ENCODE data around the gene GAREM1. TPM values are rescaled to one million over a fixed set of nuclear protein-coding genes. Genes with fewer than 3 reads are reported as not detected.

Gene GAREM1
- total and polyA plus RNA-seq, 3 donors from 2014 or later: 10.7 to 16.2 (median 15.2) TPM

- no peaks in the 10 kb centered on the region for H3K9me3 ChIP-seq
- no peak overlapping the region for H3K4me3 ChIP-seq
- intact Hi-C loops (cut with DNase I; ENCODE audit: low total_unique reads): no loop called here
- H3K36me3 ChIP-seq (ENCODE audit: low read depth, missing control alignments): no peaks in the 10 kb centered on the region
- TF ChIP-seq POLR2A (IDR thresholded peaks at IDR 0.05) (no peak), CTCF (IDR thresholded peaks at IDR 0.05) (no peak)
- no peaks in the 10 kb centered on the region for H3K27me3 ChIP-seq
- 74 to 88% methylated on average over 5 of the region's 5 CpGs for WGBS, 2 donors
- H3K27ac ChIP-seq: no peak overlapping the region
- H3K4me1 ChIP-seq: no peaks in the 10 kb centered on the region
- no peak for DNase-seq
These were observed 138.0 kb downstream of the GAREM1 start for GRCh38 chr18:32332708-32333107.

GRCh38 chr18:32328974-32329373 lies 141.7 kb downstream of the GAREM1 start:
- TF ChIP-seq CTCF (IDR thresholded peaks at IDR 0.05) (no peak), POLR2A (IDR thresholded peaks at IDR 0.05) (no peak)
- Histone ChIP-seq H3K27me3 (no peaks in the 10 kb centered on the region), H3K4me3 (no peak overlapping the region), H3K27ac (no peak overlapping the region), H3K9me3 (no peaks in the 10 kb centered on the region), H3K36me3 (ENCODE audit: low read depth, missing control alignments) (no peaks in the 10 kb centered on the region), H3K4me1 (peaks cover 5% of the 10 kb centered on the region)
- 93 to 98% methylated on average over 4 of the region's 4 CpGs for WGBS, 2 donors
- no peak for DNase-seq
- intact Hi-C loops (cut with DNase I; ENCODE audit: low total_unique reads): no loop called here

- 75 to 81% methylated on average over 1 of the region's 1 CpG for WGBS, 2 donors
- H3K4me3 ChIP-seq: no peak overlapping the region
- no peaks in the 10 kb centered on the region for H3K27me3 ChIP-seq
- intact Hi-C loops (cut with DNase I; ENCODE audit: low total_unique reads): no loop called here
- H3K4me1 ChIP-seq: peaks cover 5% of the 10 kb centered on the region
- H3K36me3 ChIP-seq (ENCODE audit: low read depth, missing control alignments): no peaks in the 10 kb centered on the region
- H3K27ac ChIP-seq: no peak overlapping the region
- TF ChIP-seq POLR2A (IDR thresholded peaks at IDR 0.05) (no peak), CTCF (IDR thresholded peaks at IDR 0.05) (no peak)
- H3K9me3 ChIP-seq: no peaks in the 10 kb centered on the region
- no peak for DNase-seq
These were observed 142.3 kb downstream of the GAREM1 start for GRCh38 chr18:32328379-32328778.

- no peaks in the 10 kb centered on the region for H3K36me3 ChIP-seq (ENCODE audit: low read depth, missing control alignments)
- no peak overlapping the region for H3K27ac ChIP-seq
- 62 to 77% methylated on average over 3 of the region's 3 CpGs for WGBS, 2 donors
- peaks cover 5% of the 10 kb centered on the region for H3K4me1 ChIP-seq
- intact Hi-C loops (cut with DNase I; ENCODE audit: low total_unique reads): no loop called here
- H3K9me3 ChIP-seq: no peaks in the 10 kb centered on the region
- H3K4me3 ChIP-seq: no peak overlapping the region
- H3K27me3 ChIP-seq: no peaks in the 10 kb centered on the region
- DNase-seq: no peak
- TF ChIP-seq CTCF (IDR thresholded peaks at IDR 0.05): no peak
These were observed 144.0 kb downstream of the GAREM1 start for GRCh38 chr18:32326450-32327308.

DNA sequence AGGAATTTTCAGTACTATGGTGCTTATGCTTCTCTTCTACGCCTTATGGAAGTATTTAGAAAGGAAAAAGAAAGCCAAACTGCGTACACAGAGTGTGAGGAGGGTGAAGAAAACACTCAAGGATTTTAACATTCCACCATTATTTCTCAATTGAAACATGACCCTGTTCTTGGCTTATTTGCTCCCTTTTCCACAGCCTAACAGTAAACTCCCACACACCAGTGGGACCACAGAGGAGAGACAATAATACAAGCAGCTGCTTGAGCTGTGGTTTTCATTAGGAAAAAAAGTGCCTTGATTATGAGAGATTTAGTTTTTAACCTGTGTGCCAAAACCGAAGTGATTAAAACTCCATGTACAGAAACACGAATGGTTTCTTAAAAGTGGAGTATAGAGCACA lies 146.5 kb downstream of the GAREM1 start:
- DNase-seq: no peak
- no peaks in the 10 kb centered on the region for H3K36me3 ChIP-seq (ENCODE audit: low read depth, missing control alignments)
- WGBS, 2 donors: 30 to 47% methylated on average over 4 of the region's 4 CpGs
- no peak overlapping the region for H3K4me3 ChIP-seq
- H3K27ac ChIP-seq: peak overlapping the region in 1 of 2 donors; percentile 73
- no peaks in the 10 kb centered on the region for H3K27me3 ChIP-seq
- H3K9me3 ChIP-seq: no peaks in the 10 kb centered on the region
- peaks cover 5% of the 10 kb centered on the region for H3K4me1 ChIP-seq
- intact Hi-C loops (cut with DNase I; ENCODE audit: low total_unique reads): no loop called here
- no peak for TF ChIP-seq CTCF (IDR thresholded peaks at IDR 0.05)
- no peak for TF ChIP-seq POLR2A (IDR thresholded peaks at IDR 0.05)
